Measurements from ENCODE around the gene MED12L.

The MED12L gene

DNA sequence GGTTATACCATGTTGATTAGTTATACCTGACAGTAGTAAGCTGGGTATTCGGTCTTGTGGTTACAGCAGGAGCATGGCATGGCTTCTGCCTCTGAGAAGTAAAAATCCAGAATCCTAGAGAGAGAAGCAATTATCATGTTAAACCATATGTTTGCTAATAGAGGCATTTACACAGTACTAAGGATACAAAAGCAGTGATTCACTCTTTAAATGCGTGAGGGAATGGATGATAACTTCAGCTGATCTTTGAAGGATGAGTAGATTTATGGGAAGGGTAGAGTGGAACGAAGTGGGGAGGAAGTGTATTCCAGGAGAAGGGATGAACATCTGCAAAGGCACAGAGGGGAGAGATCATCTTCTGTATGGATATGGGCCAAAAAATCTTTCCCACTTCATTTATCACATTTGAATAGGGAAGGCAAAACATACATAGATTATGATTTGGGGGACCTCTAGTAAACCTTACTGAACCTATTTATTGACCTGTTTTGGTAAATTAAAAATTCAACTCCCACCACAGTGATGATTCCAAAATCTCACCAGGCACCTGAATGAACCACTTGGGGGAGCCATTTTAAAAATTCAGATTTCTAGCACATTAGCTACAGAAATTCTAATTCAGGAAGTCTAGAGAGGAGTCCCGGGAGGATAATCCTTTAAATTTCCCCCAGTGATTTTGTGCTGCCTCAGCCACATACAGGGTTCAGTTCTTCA is 340.3 kb downstream of the MED12L start:
- TF ChIP-seq CTCF (IDR thresholded peaks at IDR 0.05) = peak; percentile 40; the same call in 1 of the 2 replicates

DNA sequence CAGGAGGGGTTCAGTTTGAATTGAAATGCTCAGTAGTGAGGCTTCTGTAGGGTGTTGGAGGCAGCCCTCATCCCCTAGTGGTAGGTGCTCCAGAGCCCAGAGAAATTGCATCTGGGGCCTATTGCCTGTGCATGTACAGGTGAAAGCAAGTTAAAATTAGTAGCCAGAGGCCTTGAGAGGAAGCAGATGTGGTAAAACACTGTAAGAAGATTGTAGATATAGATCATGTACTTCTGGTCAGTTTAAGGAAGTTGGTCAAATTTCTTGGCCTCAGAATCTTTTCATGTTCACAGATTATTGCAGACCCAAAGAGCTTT is 340.8 kb downstream of the MED12L start:
- TF ChIP-seq CTCF (IDR thresholded peaks at IDR 0.05) = no peak

GRCh38 chr3:151428386-151428785 is 342.9 kb downstream of the MED12L start:
- TF ChIP-seq CTCF (IDR thresholded peaks at IDR 0.05) = no peak

DNA sequence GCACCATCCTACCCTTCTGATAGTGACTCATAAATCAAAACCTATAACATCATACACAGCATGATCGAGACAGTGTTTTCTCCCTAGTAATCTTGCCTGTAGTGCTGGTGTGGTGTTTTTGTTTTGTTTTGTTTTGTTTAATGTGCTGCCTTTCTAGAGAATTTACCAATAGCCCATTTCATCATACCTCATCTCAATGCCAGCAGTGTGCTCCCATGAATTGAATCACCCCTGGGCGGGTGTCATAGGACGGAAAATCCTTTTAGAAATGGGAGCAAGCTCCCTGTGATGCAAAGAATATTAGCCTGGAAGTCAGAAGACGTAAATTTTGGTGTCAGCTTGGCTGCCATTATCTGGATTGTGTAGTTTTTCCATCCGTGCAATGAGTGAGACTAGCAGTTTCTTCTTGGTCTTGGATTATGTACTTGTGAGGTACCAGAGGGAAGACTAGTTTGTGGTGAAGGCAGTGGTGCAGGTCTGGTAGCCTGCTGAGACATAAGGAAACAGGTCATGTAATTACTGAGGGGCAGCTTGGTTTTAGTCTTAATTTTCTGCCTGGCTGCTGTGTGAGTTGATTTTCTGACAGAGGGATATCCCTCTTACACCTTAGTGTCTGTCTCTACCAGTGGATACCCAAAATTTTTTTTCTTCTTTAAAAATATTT is 345.5 kb downstream of the MED12L start:
- TF ChIP-seq CTCF (IDR thresholded peaks at IDR 0.05) = no peak

DNA sequence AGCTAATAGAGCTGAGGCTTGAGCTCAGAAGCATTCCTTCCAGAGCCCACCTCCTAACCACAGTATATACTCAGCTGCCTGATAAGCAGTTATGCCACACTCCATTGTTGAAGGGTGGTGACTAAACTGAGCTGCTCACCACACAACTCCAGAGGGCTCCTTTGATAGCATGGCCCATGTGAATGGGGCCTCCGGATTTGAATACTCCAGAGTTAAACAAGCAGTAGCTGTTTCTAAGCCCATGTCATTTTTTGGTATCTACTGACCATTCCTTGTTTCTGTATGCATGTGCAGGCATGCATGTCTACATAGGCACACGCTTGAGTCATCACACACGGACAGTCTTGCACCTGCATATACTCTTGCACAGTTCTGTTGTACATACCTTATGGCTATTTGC is 346.5 kb downstream of the MED12L start:
- TF ChIP-seq CTCF (IDR thresholded peaks at IDR 0.05) = no peak

DNA sequence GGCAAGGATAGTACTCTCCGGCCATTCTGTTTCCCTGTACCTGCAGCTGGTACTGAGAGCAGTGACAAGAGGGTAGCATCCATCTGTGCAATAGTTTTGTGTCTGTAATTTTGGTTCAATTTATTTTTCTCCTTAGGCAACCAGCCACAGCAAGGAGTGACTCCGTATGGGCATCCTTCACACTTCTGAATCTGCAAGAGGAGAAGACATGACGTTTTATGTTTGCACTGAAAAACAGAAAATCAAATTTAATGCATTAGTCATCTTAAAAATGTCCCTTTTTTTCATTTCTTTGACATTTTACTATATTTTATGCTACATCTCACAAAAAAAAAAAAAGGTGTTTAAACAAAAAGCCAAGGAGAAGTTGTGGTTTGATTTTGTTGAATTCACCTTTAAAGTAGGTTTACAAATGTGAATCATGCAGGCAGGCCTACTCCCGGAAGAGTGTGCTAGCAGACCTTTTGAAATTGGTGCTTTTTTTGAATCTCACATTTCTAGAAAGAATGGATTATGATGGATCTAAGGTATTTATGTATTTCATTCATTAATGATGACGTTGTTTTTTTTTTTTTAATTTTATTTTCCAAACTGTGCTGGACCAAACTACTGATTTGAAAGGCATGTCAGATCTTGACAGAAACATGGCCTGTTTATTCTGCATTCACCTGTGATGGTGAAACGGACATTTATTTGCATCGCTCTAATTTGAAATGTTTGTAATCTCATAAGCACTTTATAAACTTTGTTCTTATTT is 347.3 kb downstream of the MED12L start:
- no peak for TF ChIP-seq CTCF (IDR thresholded peaks at IDR 0.05)

DNA sequence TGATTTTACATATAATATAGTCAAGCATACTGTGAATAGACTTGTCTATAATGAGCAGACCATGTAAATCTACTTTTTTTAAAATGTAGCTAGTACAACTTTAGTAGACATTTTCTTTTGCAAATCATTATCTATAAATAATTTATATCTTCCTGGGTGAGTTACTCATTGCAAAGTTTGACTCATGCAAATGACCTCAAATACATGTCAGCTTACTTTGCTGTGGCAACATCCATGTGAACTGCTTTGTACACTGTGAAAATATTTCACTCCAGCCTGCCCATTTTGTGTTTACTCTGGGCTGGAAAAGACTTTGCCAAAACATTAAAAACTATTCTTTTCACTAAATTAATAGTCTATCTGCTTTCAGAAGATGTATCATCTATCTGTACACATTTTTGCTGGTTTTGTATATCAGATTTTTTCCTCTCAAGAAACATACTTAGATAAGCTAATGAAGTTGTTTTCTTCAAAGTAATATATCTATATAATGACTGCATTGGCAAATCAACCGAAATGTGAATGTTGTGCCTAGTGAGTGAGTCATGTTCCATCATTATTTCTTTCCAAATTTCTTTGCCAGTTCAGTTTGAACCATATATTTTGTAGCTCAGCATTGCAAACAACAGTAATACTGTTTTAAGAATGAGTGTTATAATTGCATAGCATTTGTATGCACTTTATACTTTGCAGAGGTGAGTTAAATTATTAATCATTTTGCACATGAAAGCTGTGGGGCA is 348.9 kb downstream of the MED12L start:
- no peak for TF ChIP-seq CTCF (IDR thresholded peaks at IDR 0.05)
